ENCODE data around the gene ZNF700. TPM values are rescaled to one million over a fixed set of nuclear protein-coding genes. Genes with fewer than 3 reads are reported as not detected.
A peak's percentile ranks its signal among the peaks of the same experiment; 100 is the strongest.
"Not testable (repeated sequence)": the region's sequence is repeated elsewhere in the genome, so short reads cannot be mapped to it uniquely, and the experiment has no call there.

ZNF700 gene
- total RNA-seq, 1 donor, result 9.4 TPM

DNA sequence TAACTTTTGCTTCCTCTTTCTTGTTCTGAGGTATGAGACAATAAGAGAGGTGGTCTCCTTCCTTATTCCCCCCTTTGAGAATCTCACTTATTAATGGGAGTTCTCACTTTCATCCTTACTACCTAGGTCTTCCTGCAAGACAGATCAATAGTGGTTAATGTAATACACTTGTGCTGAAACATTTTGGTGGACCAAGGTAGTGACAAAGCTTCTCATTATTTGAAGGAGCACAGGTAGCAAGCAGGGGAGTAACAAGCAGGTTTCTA, 17.9 kb downstream of the ZNF700 start:
- Histone ChIP-seq H3K4me1 (ENCODE audit: insufficient read depth, low read length) (no peaks in the 10 kb centered on the region), H3K79me2 (ENCODE audit: insufficient read depth, low read length) (peaks cover 56% of the 10 kb centered on the region), H3K27ac (ENCODE audit: low read depth, low read length) (no peak overlapping the region), H3K9me3 (ENCODE audit: low read depth, low read length) (peaks cover 44% of the 10 kb centered on the region), H3K4me3 (ENCODE audit: insufficient read depth, low read length) (no peak overlapping the region), H2AFZ (ENCODE audit: low read length) (no peak overlapping the region), H3K27me3 (ENCODE audit: insufficient read depth, low read length) (no peaks in the 10 kb centered on the region), H4K20me1 (ENCODE audit: insufficient read depth, low read length) (peaks cover 7% of the 10 kb centered on the region), H3K36me3 (ENCODE audit: insufficient read depth, low read length) (peaks cover 14% of the 10 kb centered on the region), H3K4me2 (ENCODE audit: insufficient read depth, low read length) (no peak overlapping the region)
- DNase-seq (ENCODE audit: insufficient read length, low spot score, missing footprints), result no peak
- TF ChIP-seq, protein P1, sequence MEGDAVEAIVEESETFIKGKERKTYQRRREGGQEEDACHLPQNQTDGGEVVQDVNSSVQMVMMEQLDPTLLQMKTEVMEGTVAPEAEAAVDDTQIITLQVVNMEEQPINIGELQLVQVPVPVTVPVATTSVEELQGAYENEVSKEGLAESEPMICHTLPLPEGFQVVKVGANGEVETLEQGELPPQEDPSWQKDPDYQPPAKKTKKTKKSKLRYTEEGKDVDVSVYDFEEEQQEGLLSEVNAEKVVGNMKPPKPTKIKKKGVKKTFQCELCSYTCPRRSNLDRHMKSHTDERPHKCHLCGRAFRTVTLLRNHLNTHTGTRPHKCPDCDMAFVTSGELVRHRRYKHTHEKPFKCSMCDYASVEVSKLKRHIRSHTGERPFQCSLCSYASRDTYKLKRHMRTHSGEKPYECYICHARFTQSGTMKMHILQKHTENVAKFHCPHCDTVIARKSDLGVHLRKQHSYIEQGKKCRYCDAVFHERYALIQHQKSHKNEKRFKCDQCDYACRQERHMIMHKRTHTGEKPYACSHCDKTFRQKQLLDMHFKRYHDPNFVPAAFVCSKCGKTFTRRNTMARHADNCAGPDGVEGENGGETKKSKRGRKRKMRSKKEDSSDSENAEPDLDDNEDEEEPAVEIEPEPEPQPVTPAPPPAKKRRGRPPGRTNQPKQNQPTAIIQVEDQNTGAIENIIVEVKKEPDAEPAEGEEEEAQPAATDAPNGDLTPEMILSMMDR (IDR thresholded peaks at IDR 0.05; ENCODE audit: extremely low read depth, low read depth, low read length), result no peak

DNA sequence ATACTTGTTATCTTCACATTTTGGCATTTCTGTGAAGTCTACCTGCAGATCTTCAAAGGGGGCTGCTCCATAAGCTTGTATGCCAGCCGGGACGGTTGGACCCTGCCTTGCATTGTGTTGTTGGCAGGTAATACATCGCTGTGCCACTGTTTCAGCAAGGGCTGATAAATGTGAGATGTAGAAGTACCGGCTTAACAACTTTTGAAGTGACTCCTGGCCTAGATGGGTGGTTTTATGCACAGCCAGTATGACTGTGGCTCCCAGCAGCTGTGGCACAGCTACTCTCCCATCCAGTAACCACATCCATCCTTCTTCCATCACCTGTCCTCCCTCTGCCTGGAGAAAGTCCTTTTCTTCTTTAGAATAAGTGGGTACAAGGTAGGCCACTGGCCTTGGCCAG, 19.7 kb downstream of the ZNF700 start:
- no peak overlapping the region for H3K4me2 ChIP-seq (ENCODE audit: insufficient read depth, low read length)
- TF ChIP-seq, protein P1 (IDR thresholded peaks at IDR 0.05; ENCODE audit: extremely low read depth, low read depth, low read length), result no peak

DNA sequence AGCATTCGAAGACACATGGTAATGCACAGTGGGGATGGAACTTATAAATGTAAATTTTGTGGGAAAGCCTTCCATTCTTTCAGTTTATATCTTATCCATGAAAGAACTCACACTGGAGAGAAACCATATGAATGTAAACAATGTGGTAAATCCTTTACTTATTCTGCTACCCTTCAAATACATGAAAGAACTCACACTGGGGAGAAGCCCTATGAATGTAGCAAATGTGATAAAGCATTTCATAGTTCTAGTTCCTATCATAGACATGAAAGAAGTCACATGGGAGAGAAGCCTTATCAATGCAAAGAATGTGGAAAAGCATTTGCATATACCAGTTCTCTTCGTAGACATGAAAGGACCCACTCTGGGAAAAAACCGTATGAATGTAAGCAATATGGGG, 23.7 kb downstream of the ZNF700 start:
- Histone ChIP-seq H3K27ac (ENCODE audit: low read depth, low read length) (no peak overlapping the region), H3K4me1 (ENCODE audit: insufficient read depth, low read length) (no peaks in the 10 kb centered on the region), H3K36me3 (ENCODE audit: insufficient read depth, low read length) (peaks cover 43% of the 10 kb centered on the region), H3K79me2 (ENCODE audit: insufficient read depth, low read length) (peaks cover 26% of the 10 kb centered on the region), H3K27me3 (ENCODE audit: insufficient read depth, low read length) (no peaks in the 10 kb centered on the region), H3K4me3 (ENCODE audit: insufficient read depth, low read length) (no peak overlapping the region), H4K20me1 (ENCODE audit: insufficient read depth, low read length) (no peaks in the 10 kb centered on the region), H3K9me3 (ENCODE audit: low read depth, low read length) (peaks cover 73% of the 10 kb centered on the region), H2AFZ (ENCODE audit: low read length) (no peak overlapping the region), H3K4me2 (ENCODE audit: insufficient read depth, low read length) (no peak overlapping the region)
- TF ChIP-seq, protein P1 (IDR thresholded peaks at IDR 0.05; ENCODE audit: extremely low read depth, low read depth, low read length), result no peak
- DNase-seq (ENCODE audit: insufficient read length, low spot score, missing footprints), result no peak

More for the DNA sequence above, 19.7 kb downstream of the ZNF700 start:
- DNase-seq (ENCODE audit: insufficient read length, low spot score, missing footprints), result no peak
- H3K27ac ChIP-seq (ENCODE audit: low read depth, low read length), result no peak overlapping the region
- peaks cover 5% of the 10 kb centered on the region for H4K20me1 ChIP-seq (ENCODE audit: insufficient read depth, low read length)
- peaks cover 54% of the 10 kb centered on the region for H3K9me3 ChIP-seq (ENCODE audit: low read depth, low read length)
- H3K4me1 ChIP-seq (ENCODE audit: insufficient read depth, low read length), result no peaks in the 10 kb centered on the region
- H3K79me2 ChIP-seq (ENCODE audit: insufficient read depth, low read length), result peaks cover 47% of the 10 kb centered on the region
- no peak overlapping the region for H3K4me3 ChIP-seq (ENCODE audit: insufficient read depth, low read length)
- peaks cover 31% of the 10 kb centered on the region for H3K36me3 ChIP-seq (ENCODE audit: insufficient read depth, low read length)
- H3K27me3 ChIP-seq (ENCODE audit: insufficient read depth, low read length), result no peaks in the 10 kb centered on the region
- no peak overlapping the region for H2AFZ ChIP-seq (ENCODE audit: low read length)

DNA sequence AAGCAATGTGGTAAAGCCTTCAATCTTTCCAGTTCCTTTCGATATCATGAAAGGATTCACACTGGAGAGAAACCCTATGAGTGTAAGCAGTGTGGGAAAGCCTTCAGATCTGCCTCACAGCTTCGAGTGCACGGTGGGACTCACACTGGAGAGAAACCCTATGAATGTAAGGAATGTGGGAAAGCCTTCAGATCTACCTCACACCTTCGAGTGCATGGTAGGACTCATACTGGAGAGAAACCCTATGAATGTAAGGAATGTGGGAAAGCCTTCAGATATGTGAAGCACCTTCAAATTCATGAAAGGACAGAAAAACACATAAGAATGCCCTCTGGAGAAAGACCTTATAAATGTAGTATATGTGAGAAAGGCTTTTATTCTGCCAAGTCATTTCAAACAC, 24.3 kb downstream of the ZNF700 start:
- Histone ChIP-seq H2AFZ (ENCODE audit: low read length) (no peak overlapping the region), H3K4me2 (ENCODE audit: insufficient read depth, low read length) (no peak overlapping the region), H3K4me3 (ENCODE audit: insufficient read depth, low read length) (no peak overlapping the region), H3K36me3 (ENCODE audit: insufficient read depth, low read length) (peaks cover 43% of the 10 kb centered on the region), H3K9me3 (ENCODE audit: low read depth, low read length) (peaks cover 70% of the 10 kb centered on the region), H3K27me3 (ENCODE audit: insufficient read depth, low read length) (no peaks in the 10 kb centered on the region), H3K27ac (ENCODE audit: low read depth, low read length) (no peak overlapping the region), H3K4me1 (ENCODE audit: insufficient read depth, low read length) (no peaks in the 10 kb centered on the region), H4K20me1 (ENCODE audit: insufficient read depth, low read length) (no peaks in the 10 kb centered on the region), H3K79me2 (ENCODE audit: insufficient read depth, low read length) (peaks cover 21% of the 10 kb centered on the region)
- no peak for DNase-seq (ENCODE audit: insufficient read length, low spot score, missing footprints)
- TF ChIP-seq, protein P1 (IDR thresholded peaks at IDR 0.05; ENCODE audit: extremely low read depth, low read depth, low read length), result no peak

DNA sequence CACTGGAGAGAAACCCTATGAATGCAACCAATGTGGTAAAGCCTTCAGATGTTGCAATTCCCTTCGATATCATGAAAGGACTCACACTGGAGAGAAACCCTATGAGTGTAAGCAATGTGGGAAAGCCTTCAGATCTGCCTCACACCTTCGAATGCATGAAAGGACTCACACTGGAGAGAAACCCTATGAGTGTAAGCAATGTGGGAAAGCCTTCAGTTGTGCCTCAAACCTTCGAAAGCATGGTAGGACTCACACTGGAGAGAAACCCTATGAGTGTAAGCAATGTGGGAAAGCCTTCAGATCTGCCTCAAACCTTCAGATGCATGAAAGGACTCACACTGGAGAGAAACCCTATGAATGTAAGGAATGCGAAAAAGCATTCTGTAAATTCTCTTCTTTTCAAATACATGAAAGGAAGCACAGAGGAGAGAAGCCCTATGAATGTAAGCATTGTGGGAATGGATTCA, 24.7 kb downstream of the ZNF700 start:
- not testable (repeated sequence) for H2AFZ ChIP-seq (ENCODE audit: low read length); H3K4me2 ChIP-seq (ENCODE audit: insufficient read depth, low read length); H3K4me3 ChIP-seq (ENCODE audit: insufficient read depth, low read length); H3K27me3 ChIP-seq (ENCODE audit: insufficient read depth, low read length); H4K20me1 ChIP-seq (ENCODE audit: insufficient read depth, low read length); H3K4me1 ChIP-seq (ENCODE audit: insufficient read depth, low read length); H3K27ac ChIP-seq (ENCODE audit: low read depth, low read length)
- H3K36me3 ChIP-seq (ENCODE audit: insufficient read depth, low read length), result peaks cover 40% of the 10 kb centered on the region
- peak; percentile 15 for DNase-seq (ENCODE audit: insufficient read length, low spot score, missing footprints)
- H3K79me2 ChIP-seq (ENCODE audit: insufficient read depth, low read length), result peaks cover 17% of the 10 kb centered on the region
- peaks cover 67% of the 10 kb centered on the region for H3K9me3 ChIP-seq (ENCODE audit: low read depth, low read length)
